Neural crest cell (in vitro differentiated cells): ENCODE results near the gene PITPNB. TPM values are rescaled to one million over a fixed set of nuclear protein-coding genes. Genes with fewer than 3 reads are reported as not detected.

Experiments
- DNase-seq: peaks from one replicate; pipeline ENCODE4 v3.0.0; 2021; ENCODE audit warnings: low read depth, mixed read lengths, low spot score
- H3K27ac Mint-ChIP-seq: one replicate; pipeline ENCODE4 v1.8.0; 2021; ENCODE audit warnings: mild to moderate bottlenecking, mixed read lengths; ENCODE audit not compliant: unreplicated experiment
- H3K27me3 Mint-ChIP-seq: 2 replicates; pipeline ENCODE4 v1.8.0; 2021; ENCODE audit warnings: low read depth, mild to moderate bottlenecking, mixed read lengths
- H3K36me3 Mint-ChIP-seq: 2 replicates; pipeline ENCODE4 v1.8.0; 2021; ENCODE audit warnings: low read depth, mild to moderate bottlenecking, mixed read lengths
- H3K4me1 Mint-ChIP-seq: 2 replicates; pipeline ENCODE4 v1.8.0; 2021; ENCODE audit warnings: mixed read lengths
- H3K4me3 Mint-ChIP-seq: one replicate; pipeline ENCODE4 v1.8.0; 2021; ENCODE audit warnings: mild to moderate bottlenecking, mixed read lengths
- H3K9me3 Mint-ChIP-seq: 2 replicates; pipeline ENCODE4 v1.8.0; 2021; ENCODE audit warnings: mixed read lengths
- CTCF ChIP-seq: fragments of 200-600 bp; sonication (generic); conservative IDR thresholded peaks from 2 replicates; pipeline ENCODE4 v1.5.0; 2021; ENCODE audit warnings: antibody characterized with exemption, mild to moderate bottlenecking
- total RNA-seq: library from RNA; stranded (reverse); gene quantifications from 2 replicates; pipeline ENCODE4 v1.2.1, GENCODE V29; 2021

PITPNB gene
- total RNA-seq, 1 donor from 2014 or later: 92.6 TPM

DNA sequence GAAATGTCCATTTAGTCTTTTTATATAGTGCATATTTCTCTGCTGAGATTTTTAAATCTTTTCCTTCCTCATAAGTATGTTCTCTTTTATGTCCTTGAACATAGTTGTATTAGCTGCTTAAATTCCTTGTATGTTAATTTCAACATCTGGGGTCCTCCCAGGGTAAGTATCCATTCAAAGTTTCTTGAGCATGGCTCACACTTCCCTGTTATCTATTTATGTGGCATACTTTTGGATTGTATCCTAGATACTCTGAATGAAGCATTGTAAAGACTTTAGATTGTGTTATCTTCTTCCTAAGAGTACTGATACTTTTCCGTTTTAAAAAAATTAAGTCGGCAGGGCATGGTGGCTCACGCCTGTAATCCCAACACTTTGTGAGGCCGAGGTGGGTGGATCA, 28.4 kb upstream of the PITPNB start:
- DNase-seq: no peak
- no peak overlapping the region for H3K27ac Mint-ChIP-seq
- H3K4me3 Mint-ChIP-seq: no peak overlapping the region
- no peak for TF ChIP-seq CTCF
- H3K36me3 Mint-ChIP-seq: peaks cover 2% of the 10 kb centered on the region
- H3K9me3 Mint-ChIP-seq: no peaks in the 10 kb centered on the region
- peaks cover 14% of the 10 kb centered on the region for H3K4me1 Mint-ChIP-seq
- H3K27me3 Mint-ChIP-seq: no peaks in the 10 kb centered on the region

DNA sequence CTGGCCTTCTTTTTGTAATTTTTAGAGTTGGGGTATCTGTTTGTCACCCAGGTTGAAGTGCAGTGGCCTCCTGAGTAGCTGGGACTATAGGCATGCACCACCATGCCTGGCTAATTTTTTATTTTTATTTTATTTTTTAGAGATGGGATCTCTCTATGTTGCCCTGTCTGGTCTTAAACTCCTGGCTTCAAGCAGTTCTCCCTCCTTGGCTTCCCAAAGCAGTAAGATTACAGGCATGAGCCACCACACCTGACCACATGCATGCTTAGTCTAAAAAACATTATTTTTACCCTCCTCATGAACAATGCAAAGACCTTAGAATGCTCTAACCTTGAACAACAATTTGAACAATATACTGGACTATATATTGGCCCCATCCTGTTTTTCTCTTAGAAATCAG, 22.1 kb upstream of the PITPNB start:
- H3K27ac Mint-ChIP-seq: no peak overlapping the region
- H3K27me3 Mint-ChIP-seq: no peaks in the 10 kb centered on the region
- TF ChIP-seq CTCF: no peak
- no peak for DNase-seq
- H3K4me1 Mint-ChIP-seq: no peaks in the 10 kb centered on the region
- H3K4me3 Mint-ChIP-seq: no peak overlapping the region
- no peaks in the 10 kb centered on the region for H3K9me3 Mint-ChIP-seq
- H3K36me3 Mint-ChIP-seq: no peaks in the 10 kb centered on the region

DNA sequence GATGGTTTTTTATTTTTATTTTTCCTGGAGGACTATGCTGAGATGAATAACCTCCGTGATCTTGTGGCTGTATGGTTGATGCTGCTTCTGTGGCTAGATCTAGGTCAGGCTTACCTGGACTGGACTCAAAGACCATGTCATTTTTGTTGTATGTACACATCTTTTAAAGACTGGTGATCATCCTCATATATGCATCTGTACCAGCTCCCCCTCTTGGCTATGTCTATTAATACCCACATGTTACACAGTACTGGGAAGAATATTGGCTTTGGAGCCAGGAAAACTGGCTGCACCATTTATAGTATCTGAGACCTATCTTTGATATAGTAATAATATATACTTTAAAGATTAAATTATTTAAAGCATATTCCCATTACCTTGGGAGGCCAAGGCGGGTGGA, 18.4 kb upstream of the PITPNB start:
- H3K4me3 Mint-ChIP-seq: no peak overlapping the region
- H3K27ac Mint-ChIP-seq: no peak overlapping the region
- TF ChIP-seq CTCF: no peak
- no peaks in the 10 kb centered on the region for H3K9me3 Mint-ChIP-seq
- H3K4me1 Mint-ChIP-seq: no peaks in the 10 kb centered on the region
- no peak for DNase-seq
- no peaks in the 10 kb centered on the region for H3K27me3 Mint-ChIP-seq
- H3K36me3 Mint-ChIP-seq: no peaks in the 10 kb centered on the region

GRCh38 chr22:27935897-27936296, 16.8 kb upstream of the PITPNB start:
- TF ChIP-seq CTCF: no peak
- no peak overlapping the region for H3K27ac Mint-ChIP-seq
- H3K36me3 Mint-ChIP-seq: no peaks in the 10 kb centered on the region
- no peaks in the 10 kb centered on the region for H3K9me3 Mint-ChIP-seq
- H3K4me3 Mint-ChIP-seq: no peak overlapping the region
- no peaks in the 10 kb centered on the region for H3K4me1 Mint-ChIP-seq
- DNase-seq: no peak
- H3K27me3 Mint-ChIP-seq: no peaks in the 10 kb centered on the region

DNA sequence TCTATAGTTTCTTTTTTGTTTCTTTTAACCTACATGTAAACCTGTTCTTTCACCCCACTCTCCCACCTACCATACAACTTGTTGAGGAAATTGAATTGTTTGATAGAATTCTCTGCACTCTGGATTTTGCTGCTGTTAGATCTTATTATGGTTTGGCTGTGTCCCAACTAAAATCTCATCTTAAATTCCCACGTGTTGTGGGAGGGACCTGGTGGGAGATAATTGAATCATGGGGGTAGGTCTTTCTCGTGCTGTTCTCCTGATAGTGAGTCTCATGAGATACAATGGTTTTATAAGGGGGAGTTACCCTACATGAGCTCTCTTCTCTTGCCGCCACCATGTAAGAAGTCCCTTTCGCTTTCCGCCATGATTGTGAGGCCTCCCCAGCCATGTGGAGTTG, 15.0 kb upstream of the PITPNB start:
- DNase-seq: no peak
- Mint-ChIP-seq H3K4me3 (no peak overlapping the region), H3K9me3 (no peaks in the 10 kb centered on the region), H3K36me3 (no peaks in the 10 kb centered on the region), H3K27me3 (no peaks in the 10 kb centered on the region), H3K27ac (no peak overlapping the region), H3K4me1 (no peaks in the 10 kb centered on the region)
- TF ChIP-seq CTCF: no peak
